Measurements from ENCODE around the gene AK9.

The AK9 gene

GRCh38 chr6:109507490-109508072 lies 183.4 kb downstream of the AK9 start:
- DNase-seq, result no peak

- no peak for DNase-seq
Observed at GRCh38 chr6:109506841-109507240, 184.2 kb downstream of the AK9 start.

GRCh38 chr6:109506314-109506713 lies 184.7 kb downstream of the AK9 start:
- no peak for DNase-seq

- DNase-seq, result no peak
Observed at GRCh38 chr6:109503327-109504224, 187.4 kb downstream of the AK9 start.

GRCh38 chr6:109498936-109499335 lies 192.1 kb downstream of the AK9 start:
- DNase-seq, result no peak

GRCh38 chr6:109498052-109498451 lies 192.9 kb downstream of the AK9 start:
- no peak for DNase-seq

GRCh38 chr6:109496036-109496772 lies 194.8 kb downstream of the AK9 start:
- no peak for DNase-seq

- no peak for DNase-seq
Observed at GRCh38 chr6:109493865-109494264, 197.1 kb downstream of the AK9 start.

- no peak for DNase-seq
Observed at GRCh38 chr6:109491207-109491938, 199.6 kb downstream of the AK9 start.

GRCh38 chr6:109490713-109491112 lies 200.3 kb downstream of the AK9 start:
- DNase-seq, result no peak

- peak; percentile 67 for DNase-seq
Observed at GRCh38 chr6:109488001-109488400, 203.0 kb downstream of the AK9 start.

- DNase-seq, result no peak
Observed at GRCh38 chr6:109486068-109486467, 204.9 kb downstream of the AK9 start.

GRCh38 chr6:109485266-109485935 lies 205.6 kb downstream of the AK9 start:
- DNase-seq, result no peak

- DNase-seq, result no peak
Observed at GRCh38 chr6:109484122-109484521, 206.9 kb downstream of the AK9 start.

GRCh38 chr6:109483735-109484057 lies 207.3 kb downstream of the AK9 start:
- DNase-seq, result no peak

GRCh38 chr6:109482905-109483734 lies 207.9 kb downstream of the AK9 start, which contains the start of gene ZBTB24:
TSS of gene ZBTB24 (minus strand) at chr6:109483219. CDS start at chr6:109482026, 1,193 bp downstream.
- DNase-seq, result peak; percentile 39

GRCh38 chr6:109480993-109481480 lies 210.0 kb downstream of the AK9 start:
- no peak for DNase-seq

- no peak for DNase-seq
Observed at GRCh38 chr6:109478841-109479624, 212.0 kb downstream of the AK9 start.

- no peak for DNase-seq
Observed at GRCh38 chr6:109478222-109478805, 212.7 kb downstream of the AK9 start.

- no peak for DNase-seq
Observed at GRCh38 chr6:109477725-109478124, 213.3 kb downstream of the AK9 start.

Data from NCI-H524 treated with DMSO at 0.1 percent for 48 hours (cell line).